ENCODE measurements around the gene RREB1.

Gene RREB1

GRCh38 chr6:7107578-7108195 is at the start of gene RREB1:
Gene RREB1 (plus strand): TSS chr6:7107961. CDS start chr6:7181912, 73,951 bp downstream.
- DNase-seq: no peak

GRCh38 chr6:7058250-7058923 is 49.4 kb upstream of the RREB1 start:
- peak in 1 of 2 donors; percentile 31 for DNase-seq

DNA sequence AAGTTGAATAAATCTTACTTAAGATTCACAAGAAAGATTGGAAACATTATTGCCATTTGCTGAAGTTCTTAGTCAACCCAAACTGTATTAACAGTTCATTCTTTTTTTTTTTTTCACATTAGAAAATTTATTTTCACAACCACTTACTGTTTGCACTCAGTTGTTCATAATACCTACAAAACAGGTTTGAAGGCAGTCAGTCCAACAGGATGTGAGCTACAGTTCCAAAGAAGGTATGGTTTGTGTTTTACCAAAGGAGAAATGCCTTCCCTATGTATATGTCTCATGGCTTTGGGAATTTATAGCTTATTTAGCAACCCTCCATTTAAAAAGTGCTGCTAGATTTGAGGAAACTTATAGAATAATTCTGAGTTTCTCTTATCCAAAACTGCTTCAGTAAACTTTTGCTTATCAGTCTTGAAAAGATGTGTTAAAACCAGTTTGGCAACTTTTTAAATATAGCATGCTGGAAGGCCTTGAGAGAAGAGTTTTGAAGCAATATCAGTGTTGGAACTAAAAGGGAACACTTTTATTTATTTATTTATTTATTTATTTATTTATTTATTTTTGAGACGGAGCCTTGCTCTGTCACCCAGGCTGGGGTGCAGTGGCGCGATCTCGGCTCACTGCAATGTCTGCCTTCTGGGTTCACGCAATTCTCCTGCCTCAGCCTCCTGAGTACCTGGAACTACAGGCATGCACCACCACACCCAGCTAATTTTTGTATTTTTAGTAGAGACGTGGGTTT is 46.8 kb upstream of the RREB1 start:
- DNase-seq: no peak

DNA sequence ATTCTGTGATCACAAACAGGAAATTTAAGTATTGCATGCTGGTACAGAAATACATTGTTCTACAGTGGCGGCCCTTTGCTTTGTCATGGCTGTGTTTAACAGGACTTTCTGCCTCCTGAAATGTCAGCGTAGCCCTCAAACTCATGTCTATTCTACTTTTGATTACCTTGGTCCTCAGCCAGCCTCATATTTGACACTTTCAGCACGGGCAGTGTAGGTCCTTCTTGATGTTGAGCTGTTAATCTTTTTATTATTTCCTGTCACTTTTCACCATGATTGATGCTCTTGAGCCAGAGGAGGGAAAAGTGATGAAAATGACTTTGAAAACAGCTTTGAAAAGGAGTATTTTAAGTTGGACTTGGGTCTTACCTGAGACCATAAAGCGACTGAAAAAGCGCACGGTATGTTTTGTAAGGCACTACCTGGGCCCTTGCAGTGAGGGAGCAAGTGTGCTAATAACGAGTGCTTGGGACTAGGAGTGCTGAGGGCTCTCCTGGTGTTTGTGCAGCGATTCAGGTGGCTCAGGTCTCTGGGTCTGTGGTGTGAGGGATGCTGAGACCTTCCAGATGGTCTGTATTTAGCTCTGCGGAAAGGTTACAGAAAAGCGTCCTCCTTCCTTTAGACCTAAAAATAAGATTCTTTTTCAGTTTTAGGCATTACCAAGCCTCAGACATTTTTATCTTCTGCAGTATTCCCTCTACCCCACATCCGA is 45.2 kb upstream of the RREB1 start:
- no peak for DNase-seq

DNA sequence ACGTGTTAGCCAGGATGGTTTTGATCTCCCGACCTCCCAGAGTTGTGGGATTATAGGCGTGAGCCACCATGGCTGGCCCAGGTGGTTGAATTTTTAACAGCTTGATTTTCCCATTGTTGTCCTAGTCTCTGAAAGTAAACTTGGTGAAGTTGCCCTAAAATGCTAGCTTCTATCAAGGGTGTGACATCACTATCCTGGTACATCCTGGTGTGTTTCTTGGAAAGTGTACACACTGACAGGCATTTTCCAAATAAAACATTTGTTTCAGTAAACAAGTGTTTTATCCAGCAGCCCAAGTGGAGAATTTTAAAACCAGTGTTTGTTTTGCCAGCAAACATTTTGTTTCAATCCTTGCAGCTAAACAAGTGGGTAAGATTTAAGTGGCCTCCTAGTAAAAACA is 40.5 kb upstream of the RREB1 start:
- no peak for DNase-seq

DNA sequence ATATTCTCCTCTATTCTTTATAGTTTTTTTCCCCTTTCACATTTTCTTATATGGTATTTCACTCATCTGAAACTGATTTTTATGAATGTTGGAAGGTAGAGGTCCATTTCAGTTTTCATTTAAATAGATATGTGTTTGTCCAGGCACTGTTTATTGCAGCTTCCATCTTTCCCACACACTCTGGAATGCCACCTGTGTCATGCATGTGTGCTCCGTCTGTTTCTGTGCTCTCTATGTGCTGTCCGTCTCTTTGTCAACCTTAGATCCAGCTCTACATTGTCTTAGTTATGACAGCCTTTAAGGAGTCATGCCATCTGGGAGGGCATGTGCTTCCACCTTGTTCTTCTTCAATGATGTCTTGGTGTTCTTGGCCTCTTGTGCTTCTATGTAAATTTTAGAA is 36.4 kb upstream of the RREB1 start:
- DNase-seq: no peak

GRCh38 chr6:7073082-7073820 is 34.5 kb upstream of the RREB1 start:
- DNase-seq: peak in 1 of 2 donors; percentile 6

DNA sequence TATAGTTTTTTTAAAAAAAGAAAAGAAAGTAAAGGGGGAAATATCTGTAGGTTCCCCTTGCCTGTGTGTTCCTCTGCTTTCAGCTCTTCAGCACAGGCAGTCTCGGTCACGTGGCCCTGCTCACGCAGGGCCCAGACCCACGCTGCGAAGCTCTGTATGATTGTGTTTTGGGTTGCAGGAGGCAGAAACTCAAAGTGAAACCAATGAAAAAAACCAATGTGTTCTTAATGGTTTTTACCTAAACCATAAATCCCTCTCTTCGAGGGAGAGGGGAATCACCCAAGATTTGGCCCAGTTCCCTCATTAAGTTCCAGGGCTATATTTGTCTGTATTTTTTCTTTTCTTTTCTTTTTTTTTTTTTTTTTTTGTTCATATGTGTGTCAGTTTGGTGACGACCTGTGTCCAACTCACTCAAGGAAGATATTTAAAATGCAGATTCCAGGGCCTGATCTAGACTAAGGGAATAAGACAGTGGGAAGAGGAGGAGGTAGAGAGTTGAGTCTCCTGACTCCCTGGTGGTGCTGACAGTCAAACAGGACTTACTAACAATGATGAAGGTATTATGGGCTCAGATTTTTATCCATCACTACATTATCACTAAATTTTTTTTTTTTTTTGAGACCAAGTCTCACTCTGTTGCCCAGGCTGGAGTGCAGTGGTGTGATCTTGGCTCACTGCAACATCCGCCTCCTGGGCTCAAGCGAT is 33.8 kb upstream of the RREB1 start:
- peak; percentile 74 to 89 for DNase-seq

DNA sequence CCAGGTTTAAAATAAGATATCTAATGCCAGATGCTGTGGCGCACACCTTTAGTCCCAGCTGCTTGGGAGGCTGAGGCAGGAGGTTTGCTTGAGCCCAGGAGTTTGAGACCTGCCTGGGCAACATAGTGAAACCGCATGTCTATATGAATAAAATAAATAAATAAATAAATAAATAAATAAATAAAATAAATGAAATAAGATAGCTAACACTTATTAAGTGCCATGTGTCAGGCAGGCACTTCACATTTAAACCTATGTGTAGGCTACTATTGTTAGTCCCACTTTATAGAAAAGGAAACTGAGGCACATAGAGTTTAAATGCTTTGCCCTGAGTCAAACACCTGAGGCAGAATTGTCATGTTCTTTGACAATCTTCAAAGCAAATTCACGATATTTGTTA is 32.9 kb upstream of the RREB1 start:
- DNase-seq: no peak

DNA sequence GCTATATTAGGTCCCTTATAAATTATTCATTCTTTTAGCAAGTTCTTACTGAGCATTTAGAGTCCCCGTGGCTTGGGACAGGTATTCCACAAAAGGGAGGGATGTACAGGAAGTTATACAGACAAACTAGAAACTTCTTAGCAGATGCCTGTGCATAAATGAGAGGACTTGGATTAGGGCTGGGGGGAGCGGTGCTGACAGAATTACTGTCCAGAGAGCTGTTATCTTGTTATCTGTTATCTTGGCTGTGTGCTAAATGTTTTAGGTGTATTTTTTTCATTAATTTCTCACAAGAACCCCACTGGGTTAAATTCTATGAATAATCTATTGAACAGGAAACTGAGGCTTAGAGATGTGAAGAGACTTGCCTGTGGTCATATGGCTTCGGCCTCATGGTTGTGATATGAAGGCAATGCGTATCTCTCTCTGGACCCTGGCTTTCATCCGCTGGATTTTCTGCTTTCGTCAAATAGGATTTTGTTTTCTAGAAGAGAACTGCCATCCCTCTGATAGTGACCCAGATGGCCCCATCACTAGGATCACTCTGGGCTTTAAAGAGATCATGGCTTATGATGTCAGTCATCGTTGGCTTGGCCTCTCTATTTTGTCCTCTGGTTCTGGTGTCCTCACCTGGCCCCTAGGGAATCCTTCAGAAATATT is 32.3 kb upstream of the RREB1 start:
- DNase-seq: no peak

DNA sequence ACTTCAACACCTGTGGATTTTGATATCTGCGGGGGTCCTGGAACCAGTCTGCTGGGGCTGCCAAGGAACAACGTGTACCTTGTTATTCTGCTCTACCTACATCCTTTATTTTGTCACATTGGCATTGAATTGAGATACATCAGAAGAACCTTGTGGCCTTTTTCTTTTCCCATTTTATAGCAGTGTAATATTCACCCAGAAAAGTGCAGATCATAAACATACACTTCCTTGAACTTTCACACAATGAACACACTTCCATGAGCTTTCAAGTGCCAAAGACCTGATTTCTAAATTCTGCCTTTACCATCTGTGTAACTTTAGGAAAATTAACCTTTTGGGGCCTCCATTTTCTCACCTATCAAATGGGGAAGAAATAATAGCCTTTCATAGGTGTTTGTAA is 29.9 kb upstream of the RREB1 start:
- DNase-seq: no peak

DNA sequence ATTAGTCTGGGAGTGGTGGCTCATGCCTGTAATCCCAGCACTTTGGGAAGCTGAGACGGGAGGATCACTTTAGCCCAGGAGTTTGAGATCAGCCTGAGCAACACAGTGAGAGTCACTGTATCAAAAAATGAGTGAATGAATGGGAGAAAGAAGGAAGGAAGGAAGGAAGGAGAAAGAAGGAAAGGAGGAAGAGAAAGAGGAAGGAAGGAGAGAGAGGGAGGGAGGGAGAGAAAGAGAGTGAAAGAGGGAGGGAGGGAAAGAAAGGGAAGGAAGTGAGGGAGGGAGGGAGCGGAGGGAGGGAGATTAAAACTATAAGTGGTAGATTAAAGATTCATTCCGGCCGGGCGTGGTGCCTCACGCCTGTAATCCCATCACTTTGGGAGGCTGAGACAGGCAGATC is 28.9 kb upstream of the RREB1 start:
- DNase-seq: no peak

DNA sequence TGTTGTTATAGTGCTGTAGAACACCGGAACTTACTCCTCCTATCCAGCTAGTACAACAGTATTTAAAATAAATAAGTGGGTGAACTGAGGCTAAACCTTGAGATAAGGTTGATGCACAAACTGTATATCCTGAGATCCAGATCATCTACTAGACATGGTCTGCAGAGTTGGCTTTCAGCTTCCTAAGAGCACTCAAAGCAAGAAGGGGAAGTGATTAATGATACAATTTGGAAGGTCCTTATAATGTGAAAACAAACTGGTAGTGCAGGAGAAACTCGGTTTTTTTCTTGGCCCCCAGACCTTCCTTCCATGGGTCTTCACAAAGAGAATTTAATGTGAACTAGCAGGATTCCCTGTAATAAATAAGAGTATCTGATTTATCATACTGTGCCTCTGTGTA is 27.4 kb upstream of the RREB1 start:
- DNase-seq: no peak

DNA sequence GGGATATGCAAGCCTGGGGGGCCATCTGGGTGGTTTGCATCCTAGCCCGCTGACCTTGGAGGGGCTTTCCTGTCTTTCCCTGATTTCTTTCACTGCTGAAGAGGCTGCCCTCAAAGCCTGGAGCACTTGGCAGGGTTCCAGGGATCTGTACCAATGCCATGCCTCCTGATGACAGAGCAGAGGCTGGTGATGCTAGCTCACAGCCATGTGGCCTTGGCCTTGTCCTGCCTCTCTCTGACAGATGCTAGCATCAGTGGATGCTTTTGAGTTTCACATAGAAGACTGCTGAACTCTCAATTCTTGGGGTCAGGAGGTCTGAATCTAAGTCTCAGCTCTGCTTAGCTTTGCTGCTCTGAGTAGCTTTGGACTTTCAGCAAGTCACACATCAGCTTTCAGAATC is 21.9 kb upstream of the RREB1 start:
- peak in 1 of 2 donors; percentile 44 for DNase-seq

- DNase-seq: peak; percentile 80 to 86
Measured at GRCh38 chr6:7086488-7086887, 21.3 kb upstream of the RREB1 start.

DNA sequence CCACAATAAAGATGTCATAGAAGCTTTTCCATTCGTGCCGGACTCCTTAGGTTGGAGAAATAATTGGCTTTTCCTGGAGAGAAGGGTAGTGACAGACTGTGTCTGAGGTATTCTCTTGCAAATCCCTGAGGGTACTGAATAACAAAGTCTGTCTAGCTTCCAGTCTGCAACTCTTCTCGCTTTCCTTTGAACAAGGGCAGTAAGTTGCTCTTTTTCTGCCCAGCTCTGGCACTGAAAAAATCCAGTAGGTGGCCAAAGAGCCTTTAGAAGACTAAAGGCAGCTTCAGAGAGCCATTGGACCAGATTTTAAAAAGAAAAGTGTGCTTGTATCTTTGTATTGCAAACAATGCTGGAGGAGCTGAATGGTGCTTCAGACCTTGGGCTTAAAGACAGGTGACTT is 20.7 kb upstream of the RREB1 start:
- DNase-seq: peak in 1 of 2 donors; percentile 45

- DNase-seq: no peak
Measured at GRCh38 chr6:7087491-7087979, 20.2 kb upstream of the RREB1 start.

DNA sequence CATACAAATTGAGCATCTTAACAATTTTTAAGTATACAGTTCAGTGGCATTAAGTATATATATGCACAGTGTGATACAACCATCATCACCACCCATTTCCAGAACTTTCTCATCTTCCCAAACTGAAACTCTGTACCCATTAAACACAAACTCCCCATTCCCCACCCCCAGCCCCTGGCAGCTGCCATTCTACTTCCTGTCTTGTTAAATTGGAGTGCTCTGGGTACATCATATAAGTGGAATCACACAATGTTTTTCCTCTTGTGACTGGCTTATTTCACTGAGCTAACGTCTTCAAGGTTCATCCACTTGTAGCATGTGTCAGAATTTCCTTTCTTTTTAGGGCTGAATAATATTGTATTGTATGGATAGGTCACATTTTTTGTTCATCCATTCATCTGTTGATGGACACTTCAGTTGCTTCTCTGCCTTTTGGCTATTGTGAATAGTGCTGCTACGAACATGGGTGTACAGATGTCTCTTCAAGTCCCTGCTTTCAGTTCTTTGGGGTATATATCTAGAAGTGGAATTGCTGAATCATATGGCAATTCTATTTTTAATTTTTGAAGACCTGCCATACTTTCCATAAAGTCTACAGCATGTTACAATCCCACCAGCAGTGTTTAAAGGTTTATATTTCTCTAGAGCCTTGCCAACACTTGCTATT is 19.6 kb upstream of the RREB1 start:
- no peak for DNase-seq

DNA sequence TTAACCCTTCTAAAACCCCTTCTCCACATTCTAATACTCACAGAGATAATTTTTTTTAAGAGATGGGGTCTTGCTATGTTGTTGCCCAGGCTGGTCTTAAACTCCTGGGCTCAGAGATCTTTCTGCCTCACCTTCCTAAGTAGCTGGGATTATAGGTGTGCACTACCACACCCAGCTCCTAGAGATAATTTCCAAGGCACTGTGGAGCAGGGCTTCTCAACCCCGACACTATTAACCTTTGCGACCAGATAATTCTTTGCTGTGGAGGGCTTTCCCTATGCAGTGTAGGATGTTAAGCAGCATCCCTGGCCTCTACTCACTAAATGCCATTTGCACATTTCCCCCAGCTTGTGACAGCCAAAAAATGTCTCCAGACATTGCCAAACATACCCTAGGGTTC is 8.8 kb upstream of the RREB1 start:
- no peak for DNase-seq

- no peak for DNase-seq
Measured at GRCh38 chr6:7100072-7100752, 7.5 kb upstream of the RREB1 start.
